H1 (cell line): ENCODE measurements around the gene CHAC2. TPM values are rescaled to one million over a fixed set of nuclear protein-coding genes. Genes with fewer than 3 reads are reported as not detected.

ENCODE experiments used
- CTCF ChIA-PET: fragments of 300-600 bp; sonication (Branson Sonifier 250); formaldehyde crosslinking; loops from one replicate; lab custom pipeline; 2021; ENCODE audit not compliant: partially characterized antibody; lab: Charles Lee
- POLR2A ChIA-PET: fragments of 300-600 bp; sonication (Branson Sonifier 250); formaldehyde crosslinking; loops from one replicate; lab custom pipeline; 2021; ENCODE audit warnings: inconsistent platforms; ENCODE audit not compliant: partially characterized antibody; lab: Charles Lee
- DNase-seq, 2 experiments: peaks; one replicate each; pipeline versions ENCODE4 v3.0.0 to v3.0.0-alpha.2; 2010 to 2022; ENCODE audit warnings: low spot score in 2 of 2, low read depth in 1 of 2, mixed read lengths in 1 of 2
- FAIRE-seq: peaks from 2 replicates; lab custom pipeline; 2011; peaks lifted over from hg19 to GRCh38; lab: Jason Lieb, UNC
- H2AFZ ChIP-seq: 2 replicates; pipeline ENCODE4 v1.8.1; 2012; ENCODE audit warnings: low read length, inconsistent platforms
- H2AK5ac ChIP-seq: 2 replicates; pipeline ENCODE4 v1.6.1; 2013; ENCODE audit warnings: low read depth, low read length
- H2BK120ac ChIP-seq: replicated peaks from 2 replicates; pipeline ENCODE3; 2013; ENCODE audit warnings: low read depth, low read length, inconsistent platforms
- H2BK12ac ChIP-seq: 2 replicates; pipeline ENCODE4 v1.6.1; 2013; ENCODE audit warnings: low read depth, low read length
- H2BK15ac ChIP-seq: 2 replicates; pipeline ENCODE4 v1.6.1; 2013; ENCODE audit warnings: low read length
- H2BK20ac ChIP-seq: 2 replicates; pipeline ENCODE4 v1.6.1; 2013; ENCODE audit warnings: low read length
- H2BK5ac ChIP-seq: 2 replicates; pipeline ENCODE4 v1.6.1; 2013; ENCODE audit warnings: low read depth, low read length
- H3K14ac ChIP-seq: 2 replicates; pipeline ENCODE4 v1.6.1; 2013; ENCODE audit warnings: inconsistent platforms; ENCODE audit not compliant: insufficient read length
- H3K18ac ChIP-seq: 2 replicates; pipeline ENCODE4 v1.6.1; 2013; ENCODE audit warnings: low read length; ENCODE audit errors: extremely low read depth
- H3K23ac ChIP-seq: 2 replicates; pipeline ENCODE4 v1.6.1; 2013; ENCODE audit warnings: inconsistent platforms; ENCODE audit not compliant: insufficient read length
- H3K23me2 ChIP-seq: 2 replicates; pipeline ENCODE4 v1.6.1; 2013; ENCODE audit warnings: low read depth, low read length
- H3K27ac ChIP-seq: 2 replicates; pipeline ENCODE4 v1.6.1; 2011; ENCODE audit warnings: low read depth, low read length, inconsistent platforms
- H3K27me3 ChIP-seq, 4 experiments: replicated peaks in 1 of 4; 1 replicate in 1 of 4; 2 replicates in 3 of 4; pipeline versions ENCODE4 v1.6.1 to v1.8.1; 2011 to 2013; ENCODE audit warnings: low read length in 3 of 4, mild to moderate bottlenecking in 3 of 4, inconsistent platforms in 2 of 4, mixed read lengths in 2 of 4, moderate library complexity in 1 of 4; ENCODE audit not compliant: control insufficient read depth in 3 of 4, insufficient read depth in 3 of 4; ENCODE audit errors: extremely low read depth in 1 of 4
- H3K36me3 ChIP-seq, 4 experiments: 2 replicates each; pipeline versions ENCODE4 v1.6.1 to v1.8.1; 2011 to 2013; ENCODE audit warnings: mild to moderate bottlenecking in 4 of 4, low read length in 3 of 4, moderate library complexity in 2 of 4, control low read depth in 1 of 4, inconsistent platforms in 1 of 4; ENCODE audit not compliant: insufficient read depth in 4 of 4, control insufficient read depth in 2 of 4
- H3K4ac ChIP-seq: replicated peaks from 2 replicates; pipeline ENCODE3; 2013; ENCODE audit warnings: low read length, low read depth, mixed read lengths, inconsistent platforms; ENCODE audit not compliant: insufficient read length
- H3K4me1 ChIP-seq, 4 experiments: replicated peaks in 1 of 4; 1 replicate in 1 of 4; 2 replicates in 3 of 4; pipeline versions ENCODE4 v1.6.1 to v1.8.1; 2011 to 2013; ENCODE audit warnings: low read length in 3 of 4, inconsistent platforms in 2 of 4, mixed read lengths in 1 of 4; ENCODE audit not compliant: insufficient read depth in 4 of 4, control insufficient read depth in 3 of 4
- H3K4me2 ChIP-seq, 2 experiments: 2 replicates each; pipeline versions ENCODE4 v1.6.1 to v1.8.1; 2011 to 2013; ENCODE audit warnings: low read depth in 2 of 2, low read length in 2 of 2, control low read depth in 1 of 2, inconsistent platforms in 1 of 2, mild to moderate bottlenecking in 1 of 2; ENCODE audit not compliant: insufficient read depth in 1 of 2
- H3K4me3 ChIP-seq, 4 experiments: fragments of 200-600, 300-600 bp in 1 of 4; sonication (generic), shearing (Covaris generic), sonication (Bioruptor Twin) in 1 of 4; 2 replicates each; pipeline versions ENCODE4 v1.5.1 to v1.8.1; 2011 to 2016; ENCODE audit warnings: low read length in 4 of 4, low read depth in 3 of 4, control low read depth in 2 of 4, inconsistent platforms in 2 of 4, mild to moderate bottlenecking in 2 of 4, mixed read lengths in 1 of 4, moderate library complexity in 1 of 4; ENCODE audit not compliant: insufficient read depth in 2 of 4; ENCODE audit errors: extremely low read depth in 1 of 4
- H3K56ac ChIP-seq: replicated peaks from 2 replicates; pipeline ENCODE3; 2013; ENCODE audit warnings: low read depth, mild to moderate bottlenecking, mixed read lengths, low read length, inconsistent platforms; ENCODE audit not compliant: insufficient read length
- H3K79me1 ChIP-seq: 2 replicates; pipeline ENCODE4 v1.6.1; 2013; ENCODE audit warnings: low read depth, low read length, control low read depth
- H3K79me2 ChIP-seq, 2 experiments: 2 replicates each; pipeline versions ENCODE4 v1.6.1 to v1.8.1; 2012 to 2013; ENCODE audit warnings: low read length in 2 of 2, mild to moderate bottlenecking in 2 of 2, inconsistent platforms in 1 of 2; ENCODE audit not compliant: insufficient read depth in 2 of 2, control insufficient read depth in 1 of 2
- H3K9ac ChIP-seq, 4 experiments: replicated peaks in 1 of 4; 1 replicate in 1 of 4; 2 replicates in 3 of 4; pipeline versions ENCODE4 v1.6.1 to v1.8.1; 2011 to 2013; ENCODE audit warnings: low read depth in 3 of 4, low read length in 3 of 4, control low read depth in 2 of 4, mild to moderate bottlenecking in 2 of 4, moderate library complexity in 2 of 4, inconsistent platforms in 1 of 4; ENCODE audit errors: extremely low read depth in 1 of 4
- H3K9me3 ChIP-seq, 2 experiments: 2 replicates each; pipeline versions ENCODE4 v1.6.1 to v1.8.1; 2012 to 2013; ENCODE audit warnings: mild to moderate bottlenecking in 2 of 2, moderate library complexity in 2 of 2, control low read depth in 1 of 2, inconsistent platforms in 1 of 2, low read depth in 1 of 2, low read length in 1 of 2, mixed read lengths in 1 of 2; ENCODE audit not compliant: insufficient read depth in 2 of 2
- H4K20me1 ChIP-seq, 2 experiments: replicated peaks in 1 of 2; 2 replicates each; pipeline versions ENCODE3 to v1.8.1; 2011 to 2013; ENCODE audit warnings: inconsistent platforms in 2 of 2, low read length in 2 of 2, mild to moderate bottlenecking in 1 of 2; ENCODE audit not compliant: insufficient read depth in 2 of 2, control insufficient read depth in 1 of 2
- H4K5ac ChIP-seq: 2 replicates; pipeline ENCODE4 v1.6.1; 2013; ENCODE audit warnings: low read length, low read depth, mixed read lengths, inconsistent platforms; ENCODE audit not compliant: insufficient read length
- H4K8ac ChIP-seq: 2 replicates; pipeline ENCODE4 v1.8.0; 2013; ENCODE audit warnings: mild to moderate bottlenecking, moderate library complexity, low read length, inconsistent platforms; ENCODE audit not compliant: insufficient read depth; ENCODE audit errors: extremely low read depth
- H4K91ac ChIP-seq: replicated peaks from 2 replicates; pipeline ENCODE3; 2013; ENCODE audit warnings: low read length, mixed read lengths, inconsistent platforms; ENCODE audit not compliant: insufficient read length
- CEBPB ChIP-seq: IDR thresholded peaks from 2 replicates; pipeline ENCODE4 v1.6.1; 2012; ENCODE audit warnings: low read depth, low read length
- CHD1 ChIP-seq: IDR thresholded peaks from 2 replicates; pipeline ENCODE4 v1.6.1; 2012; ENCODE audit warnings: low read depth, low read length, improper control_type of control experiment
- HDAC2 ChIP-seq, 2 experiments: fragments of 300-600 bp in 1 of 2; sonication (generic) in 1 of 2; IDR thresholded peaks; 2 replicates each; pipeline ENCODE4 v1.6.1; 2011 to 2012; ENCODE audit warnings: low read depth in 2 of 2, low read length in 2 of 2, mild to moderate bottlenecking in 2 of 2, moderate library complexity in 2 of 2, borderline replicate concordance in 1 of 2, inconsistent platforms in 1 of 2
- MAFK ChIP-seq: IDR thresholded peaks from 2 replicates; pipeline ENCODE4 v1.6.1; 2012; ENCODE audit warnings: low read depth, mild to moderate bottlenecking, improper control_type of control experiment, low read length
- NANOG ChIP-seq: IDR thresholded peaks from 2 replicates; pipeline ENCODE4 v1.6.1; 2011; ENCODE audit warnings: low read length, low read depth, mild to moderate bottlenecking, inconsistent platforms; ENCODE audit not compliant: insufficient read depth, poor library complexity, severe bottlenecking
- RAD21 ChIP-seq, 2 experiments: IDR thresholded peaks in 1 of 2; conservative IDR thresholded peaks in 1 of 2; 2 replicates each; pipeline ENCODE4 v1.6.1; 2011; ENCODE audit warnings: low read depth in 2 of 2, low read length in 2 of 2, improper control_type of control experiment in 1 of 2, inconsistent platforms in 1 of 2, mild to moderate bottlenecking in 1 of 2, moderate library complexity in 1 of 2
- RNF2 ChIP-seq: fragments of 200-900, 300-1000 bp; sonication (generic); IDR thresholded peaks from 2 replicates; pipeline ENCODE4 v1.7.1; 2016; ENCODE audit warnings: borderline replicate concordance, low read depth, mild to moderate bottlenecking, antibody characterized with exemption, low read length; ENCODE audit not compliant: poor library complexity, severe bottlenecking; ENCODE audit errors: missing control alignments
- SIX5 ChIP-seq: IDR thresholded peaks from 2 replicates; pipeline ENCODE4 v1.6.1; 2011; ENCODE audit warnings: mild to moderate bottlenecking, low read depth, low read length
- SP4 ChIP-seq: IDR thresholded peaks from 2 replicates; pipeline ENCODE4 v1.6.1; 2012; ENCODE audit warnings: low read length, inconsistent platforms
- ZNF274 ChIP-seq: IDR thresholded peaks from 2 replicates; pipeline ENCODE4 v1.7.0; 2012; ENCODE audit warnings: low read length, borderline replicate concordance; ENCODE audit errors: extremely low read depth
- WGBS, 2 experiments: shearing (Covaris generic) in 1 of 2; methylation state at CpG; one replicate each; pipeline versions ENCODE4 v1.1.6 to v1.1.7; 2013 to 2015; ENCODE audit warnings: low lambda C conversion rate in 2 of 2, mixed read lengths in 2 of 2, inconsistent platforms in 1 of 2, low coverage in 1 of 2, missing lambda C conversion rate in 1 of 2; ENCODE audit not compliant: insufficient replicate concordance in 2 of 2, insufficient coverage in 1 of 2, insufficient read length in 1 of 2; ENCODE audit errors: extremely low coverage in 1 of 2, missing lambda C conversion rate in 1 of 2; 5-methylcytosine and 5-hydroxymethylcytosine counted together
- polyA plus RNA-seq, 7 experiments: library from polyadenylated mRNA; depleted of rRNA in 3 of 7; stranded (reverse) in 5 of 7; unstranded in 2 of 7; fragments of >200 nt in 5 of 7; fragments of 200-250 nt in 2 of 7; gene quantifications; 1 replicate in 5 of 7; 2 replicates in 1 of 7; 4 replicates in 1 of 7; pipeline versions ENCODE4 v1.2.1 to v1.2.3, GENCODE V29; 2011 to 2013; ENCODE audit warnings: missing spikeins in 2 of 7, mixed read lengths in 2 of 7
- total RNA-seq: library from RNA; stranded (reverse); fragmentation: NEBNext Ultra II Directional; extraction: Animal tissue kit (Norgen Biotek cat#: 25700); gene quantifications from 2 replicates; pipeline ENCODE4 v1.2.1, GENCODE V29; 2021

CHAC2 gene
- total and polyA plus RNA-seq, 2 of the 8 experiments (the other 6 are each of a cell fraction or from before 2014, with no cell fraction given): 5.4 to 11.2 TPM

DNA sequence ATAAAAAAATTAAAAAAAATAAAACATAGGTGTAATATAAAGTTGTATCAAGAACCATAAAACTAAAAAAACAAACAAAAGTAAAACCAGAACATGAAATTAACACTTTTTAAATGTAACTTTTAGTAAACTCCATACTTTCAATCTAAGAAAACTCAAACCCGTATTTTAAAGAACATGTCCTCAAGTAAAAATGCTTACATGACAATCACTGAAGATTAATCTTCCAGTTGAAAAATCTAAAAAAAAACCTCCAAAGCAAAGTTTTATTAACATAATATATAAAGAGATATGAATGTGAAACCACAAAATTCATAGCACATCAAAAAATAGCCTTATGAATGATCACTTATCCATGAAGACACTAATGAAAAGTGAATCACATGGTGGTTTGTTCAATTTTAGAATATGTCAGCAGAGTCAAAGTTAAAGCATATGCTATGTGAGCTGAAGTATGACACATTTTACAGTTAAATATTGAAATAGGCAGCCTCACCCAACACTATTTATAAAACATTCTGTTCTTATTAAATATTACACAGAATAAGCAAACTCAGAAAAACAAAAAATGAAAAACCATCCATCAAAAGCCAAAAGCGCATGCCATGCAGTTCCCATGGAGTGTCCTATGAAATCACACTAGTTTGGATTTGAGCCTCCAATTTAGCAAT, 23.1 kb upstream of the CHAC2 start:
- Histone ChIP-seq H4K8ac (no peak overlapping the region), H2BK20ac (no peak overlapping the region), H3K79me2 (no peaks in the 10 kb centered on the region), H4K20me1 (no peaks in the 10 kb centered on the region), H3K79me1 (no peaks in the 10 kb centered on the region), H3K9ac (no peak overlapping the region), H3K27me3 (no peaks in the 10 kb centered on the region), H3K56ac (no peak overlapping the region), H2BK15ac (no peak overlapping the region), H4K5ac (no peak overlapping the region), H2BK5ac (no peak overlapping the region), H3K14ac (no peak overlapping the region), H3K23ac (no peak overlapping the region), H2BK12ac (no peak overlapping the region), H3K9me3 (no peaks in the 10 kb centered on the region), H3K4me2 (no peak overlapping the region), H3K36me3 (peaks cover 0 to 3% (median 0%) of the 10 kb centered on the region in 4 experiments; a peak in 2 of 8 replicates), H2AFZ (no peak overlapping the region), H4K91ac (no peak overlapping the region), H3K27ac (no peak overlapping the region), H2BK120ac (no peak overlapping the region), H3K4me1 (no peaks in the 10 kb centered on the region), H2AK5ac (no peak overlapping the region), H3K4me3 (no peak overlapping the region), H3K18ac (no peak overlapping the region), H3K4ac (no peak overlapping the region), H3K23me2 (no peaks in the 10 kb centered on the region)
- 92% methylated on average over 2 of the region's 2 CpGs; no CpG with 5 or more reads in 1 of the 2 experiments for WGBS, 2 experiments
- FAIRE-seq (no peak), DNase-seq (no peak)
- ChIA-PET POLR2A (no interaction called here), CTCF (interaction anchor here (0.6 to 1.3 kb wide), 8 partner anchors 13 to 725 kb away, joined by 3 to 5 read pairs (median 3); no protein-coding TSS in a partner anchor)
- TF ChIP-seq RNF2 (no peak), CHD1 (no peak), RAD21 (IDR thresholded peaks at IDR 0.05 in 1 of 2, conservative IDR thresholded peaks at IDR 0.05 in 1 of 2; ENCODE audit: low read depth in 2 of 2, low read length in 2 of 2) (no peak), CEBPB (no peak), HDAC2 (IDR thresholded peaks at IDR 0.05; ENCODE audit: borderline replicate concordance in 1 of 2, low read depth in 2 of 2, low read length in 2 of 2) (no peak), SIX5 (no peak), NANOG (no peak), ZNF274 (no peak), MAFK (no peak), SP4 (no peak)
